Fibroblast of skin of abdomen (primary cell): ENCODE results near the gene BOC.

Experiments used
- DNase-seq: peaks from one replicate; pipeline ENCODE4 v3.0.0-alpha.2; 2013

BOC gene

GRCh38 chr3:113287803-113288648, 76.7 kb downstream of the BOC start:
- peak; percentile 66 for DNase-seq

DNA sequence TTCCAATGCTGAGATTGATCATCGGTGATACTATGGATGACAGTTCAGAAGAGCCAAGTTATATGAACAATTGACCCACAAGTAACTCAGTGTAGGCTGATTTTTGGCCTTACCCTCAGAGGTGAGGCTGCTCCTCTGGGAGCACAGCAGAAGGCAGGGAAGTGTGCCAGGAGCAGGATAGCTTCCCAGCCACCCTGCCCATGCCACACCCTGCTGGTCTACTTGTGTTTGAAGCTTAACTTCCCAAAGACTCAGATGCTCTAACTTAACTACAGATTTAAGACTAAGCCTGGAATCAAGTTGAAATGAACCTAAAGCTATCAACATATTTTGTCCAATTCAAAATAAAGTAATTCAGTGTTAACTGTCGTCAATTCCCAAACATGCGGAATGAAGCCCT, 77.5 kb downstream of the BOC start:
- no peak for DNase-seq

DNA sequence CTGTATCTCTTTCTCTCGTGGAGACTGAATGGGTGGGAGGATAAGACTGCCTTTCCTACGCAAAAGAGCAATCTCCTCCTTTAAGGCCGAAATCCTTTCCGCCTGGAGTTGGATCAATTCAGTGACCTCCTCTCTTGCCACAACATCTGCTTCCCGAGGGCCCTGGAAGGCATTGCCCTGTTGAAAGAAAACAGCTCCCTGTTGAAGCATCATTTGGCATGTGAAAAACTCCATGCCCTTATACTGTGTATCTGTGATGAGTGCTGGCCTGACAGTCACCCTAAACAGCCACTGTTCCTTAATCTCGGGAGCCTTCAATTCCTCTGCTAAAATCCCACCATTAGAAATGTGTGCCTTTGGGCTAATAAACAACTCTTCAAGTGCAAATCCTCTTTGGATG, 80.2 kb downstream of the BOC start:
- DNase-seq, result no peak

DNA sequence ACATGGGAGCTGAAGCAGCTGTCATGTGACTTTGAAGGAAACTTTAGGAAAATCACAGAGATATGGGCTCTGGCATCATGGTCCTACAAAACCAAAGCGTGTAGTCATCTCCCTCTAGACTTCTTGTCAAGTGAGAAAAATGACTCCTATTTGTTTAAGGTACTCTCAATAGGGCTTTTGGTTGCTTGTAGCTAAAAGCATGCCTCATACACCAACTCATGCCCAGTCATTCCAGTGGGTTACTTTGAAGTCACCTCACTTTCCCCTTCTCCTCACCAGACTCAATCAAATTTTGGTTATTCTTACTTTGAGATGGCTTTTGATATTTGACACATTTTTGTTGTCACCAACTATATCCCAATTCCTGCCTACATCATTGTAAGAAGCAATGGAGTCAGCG, 81.6 kb downstream of the BOC start:
- no peak for DNase-seq

DNA sequence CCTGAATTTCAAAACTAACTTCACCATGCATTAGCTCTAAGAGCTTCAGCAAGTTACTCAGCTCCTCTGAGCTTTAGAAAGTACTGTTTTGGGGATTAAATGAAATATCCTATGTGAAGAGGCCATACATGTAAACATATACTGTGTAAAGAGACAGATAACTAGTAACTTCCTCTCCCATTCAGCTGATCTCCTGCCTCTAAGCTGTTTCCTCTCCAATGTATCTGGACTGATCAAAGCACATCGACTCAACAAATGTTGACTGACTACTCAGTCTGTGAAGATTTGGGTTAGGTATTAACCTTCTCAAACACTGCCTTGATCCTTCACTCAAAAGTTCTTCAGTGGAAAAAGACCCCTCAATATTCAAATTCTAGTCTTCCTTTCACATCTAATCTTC, 82.0 kb downstream of the BOC start:
- DNase-seq, result no peak

GRCh38 chr3:113295463-113295862, 84.1 kb downstream of the BOC start:
- DNase-seq, result no peak

- no peak for DNase-seq
These were observed 85.9 kb downstream of the BOC start for GRCh38 chr3:113297287-113297686.

- DNase-seq, result no peak
These were observed 86.5 kb downstream of the BOC start for GRCh38 chr3:113297841-113298240.

DNA sequence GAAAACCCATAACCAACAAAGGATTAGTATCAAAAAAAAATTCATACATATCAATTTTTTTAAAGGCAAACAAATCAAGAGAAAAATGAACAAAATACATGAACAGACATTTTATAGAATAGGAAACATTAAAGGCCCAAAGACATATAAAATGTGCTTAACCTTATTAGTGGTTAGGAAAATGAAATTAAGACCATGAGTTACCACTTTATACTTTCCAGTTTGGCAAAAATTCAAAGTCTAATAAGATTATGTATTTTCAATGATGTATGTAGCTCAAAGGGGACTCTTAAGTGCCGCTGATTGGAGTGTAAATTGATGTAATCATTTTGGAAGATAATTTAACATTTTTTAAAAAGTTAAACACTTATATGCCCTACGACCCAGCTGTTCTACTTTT, 89.2 kb downstream of the BOC start:
- no peak for DNase-seq

DNA sequence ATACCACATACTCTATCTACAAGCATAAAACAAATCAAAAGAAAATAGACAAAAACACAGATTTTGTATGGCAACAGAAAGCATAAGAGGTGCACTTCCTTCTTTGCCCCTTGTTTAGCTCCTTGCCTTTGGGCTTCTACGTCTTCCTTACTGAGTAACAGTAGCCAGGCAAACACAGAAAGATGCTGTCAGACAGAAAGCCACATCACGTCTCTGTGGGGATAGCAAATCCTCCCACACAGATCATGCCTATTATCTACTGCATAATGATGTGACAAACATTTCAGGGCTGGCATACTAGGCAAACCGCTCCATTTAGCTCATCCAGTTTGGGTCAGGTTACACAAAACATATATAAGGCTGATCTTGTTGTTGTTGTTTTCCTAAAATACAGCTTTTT, 92.7 kb downstream of the BOC start:
- no peak for DNase-seq

DNA sequence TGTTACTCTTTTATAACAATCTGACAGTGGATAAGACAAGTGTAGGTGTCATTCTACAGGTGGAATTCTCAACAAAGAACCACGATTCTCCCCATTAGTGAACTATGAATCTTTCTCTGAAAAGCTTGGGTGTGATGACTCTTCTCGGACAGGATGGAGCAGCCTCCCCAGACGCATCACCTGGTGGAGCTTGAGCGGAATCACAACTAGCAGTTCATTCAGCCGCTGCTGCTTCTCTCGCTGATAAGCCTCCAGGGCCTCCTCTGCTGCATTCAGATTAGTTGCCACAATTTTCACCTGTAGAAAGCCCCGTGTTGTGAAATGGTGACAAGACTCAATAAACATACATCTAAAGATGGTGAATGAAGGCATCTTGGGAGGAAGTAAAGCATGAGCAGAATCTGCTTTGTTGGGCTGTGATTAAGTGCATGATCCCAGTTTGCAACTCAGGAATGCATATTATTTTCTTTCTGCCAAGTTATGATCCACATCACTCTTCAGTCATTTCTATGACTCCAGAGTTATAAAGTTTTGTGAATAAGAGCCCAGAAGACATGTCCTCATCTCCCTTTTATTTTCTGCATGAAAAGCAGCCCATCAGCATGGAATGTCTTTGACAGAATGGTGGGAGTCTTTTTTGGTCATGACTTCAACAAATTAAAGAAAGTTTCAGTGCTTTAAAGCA, 93.6 kb downstream of the BOC start:
- peak; percentile 16 for DNase-seq

DNA sequence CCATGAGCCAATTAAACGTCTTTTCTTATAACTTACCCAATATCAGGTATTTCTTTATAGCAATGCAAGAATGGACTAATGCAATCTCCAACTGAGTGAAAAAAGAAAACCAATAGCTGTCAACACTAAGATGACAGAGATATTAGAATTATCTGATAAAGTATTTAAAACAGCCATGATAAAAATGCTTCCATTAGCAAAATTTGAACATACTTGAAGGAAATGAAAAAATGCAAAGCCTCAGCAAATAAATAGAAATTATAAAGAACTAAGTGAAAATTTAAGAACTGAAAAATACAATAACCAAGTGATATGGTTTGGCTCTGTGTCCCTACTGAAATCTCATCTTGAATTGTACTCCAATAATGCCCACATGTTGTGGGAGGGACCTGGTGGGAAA, 99.6 kb downstream of the BOC start:
- DNase-seq, result no peak

DNA sequence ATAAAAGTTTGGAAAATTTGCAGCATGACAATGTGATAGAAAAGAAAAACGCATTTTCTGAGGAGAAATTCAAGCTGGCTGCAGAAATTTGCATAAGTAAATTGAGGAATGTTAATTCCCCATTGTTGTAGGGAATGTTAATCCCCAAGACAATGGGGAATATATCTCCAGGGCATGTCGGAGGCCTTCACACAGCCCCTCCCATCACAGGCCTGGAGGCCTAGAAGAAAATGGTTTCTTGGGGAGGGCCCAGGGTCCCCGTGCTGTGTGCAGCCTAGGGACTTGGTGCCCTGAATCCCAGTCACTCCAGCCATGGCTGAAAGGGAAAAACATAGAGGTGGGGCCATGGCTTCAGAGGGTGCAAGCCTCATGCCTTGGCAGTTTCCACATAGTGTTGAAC, 101.1 kb downstream of the BOC start:
- no peak for DNase-seq

DNA sequence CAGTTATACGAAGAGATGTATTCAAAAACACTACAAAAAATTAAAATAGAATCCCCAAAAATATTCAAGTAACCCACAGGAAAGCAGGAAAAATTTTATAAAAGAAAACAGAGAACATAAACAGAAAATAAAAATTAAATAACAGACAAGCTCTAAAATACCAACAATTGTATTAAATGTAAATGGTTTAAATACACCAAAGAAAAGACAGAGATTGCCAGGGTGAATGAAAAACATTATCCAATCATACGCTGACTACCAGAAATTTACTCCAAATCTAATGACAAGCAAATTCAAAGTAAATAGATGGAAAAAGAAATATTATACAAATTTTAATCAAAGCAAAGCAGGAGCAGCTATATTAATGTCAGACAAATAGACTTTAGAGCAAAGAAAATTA, 103.6 kb downstream of the BOC start:
- no peak for DNase-seq

DNA sequence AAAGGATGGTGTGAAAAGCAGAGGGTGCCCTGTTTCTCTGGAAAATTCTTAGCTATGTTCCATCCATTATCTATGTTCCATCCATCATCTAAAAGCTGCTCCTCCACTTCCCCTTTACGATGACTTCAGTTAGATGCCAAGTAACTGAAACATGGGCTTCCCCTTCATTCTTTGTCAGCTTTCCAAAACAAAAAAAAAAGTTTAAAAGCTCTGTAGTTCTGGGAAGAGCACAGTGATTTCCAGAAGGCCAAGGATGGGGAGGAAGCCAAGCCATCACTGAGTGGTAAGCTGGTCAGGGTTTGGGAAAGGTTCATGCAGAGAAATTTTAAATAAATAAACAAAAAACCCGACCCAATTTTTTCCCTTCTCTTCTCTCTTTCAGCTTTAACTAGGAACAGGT, 118.4 kb downstream of the BOC start:
- DNase-seq, result no peak

DNA sequence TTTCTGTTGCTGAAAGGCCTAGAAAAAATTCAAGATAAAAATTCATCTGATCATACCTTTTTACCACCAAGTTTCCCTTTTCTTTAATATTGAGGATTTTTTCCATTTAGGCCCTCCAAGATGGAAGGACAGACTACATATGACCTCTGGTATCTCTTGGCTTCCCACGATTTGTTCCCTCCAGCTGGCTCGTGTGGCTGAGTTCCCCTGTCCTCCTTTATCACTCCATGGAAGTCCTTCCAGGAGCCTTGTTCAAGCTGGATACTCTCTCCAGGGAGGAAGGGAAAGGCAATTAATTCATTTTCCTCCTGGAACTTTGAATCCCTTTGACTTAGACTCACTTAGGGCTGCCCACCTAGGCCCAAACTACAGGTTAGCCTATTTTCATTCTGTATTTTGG, 119.4 kb downstream of the BOC start:
- DNase-seq, result no peak

- DNase-seq, result no peak
These were observed 119.8 kb downstream of the BOC start for GRCh38 chr3:113331187-113331586.
